HG03196 (cell line): ENCODE data around the gene SLC37A1.
"Not testable (repeated sequence)": the region's sequence is repeated elsewhere in the genome, so short reads cannot be mapped to it uniquely, and the experiment has no call there.

Source experiments
- ATAC-seq: cut with Tn5 transposase; IDR thresholded peaks from one replicate; pipeline ENCODE4 v1.9.1; 2021; ENCODE audit not compliant: unreplicated experiment

SLC37A1 gene

DNA sequence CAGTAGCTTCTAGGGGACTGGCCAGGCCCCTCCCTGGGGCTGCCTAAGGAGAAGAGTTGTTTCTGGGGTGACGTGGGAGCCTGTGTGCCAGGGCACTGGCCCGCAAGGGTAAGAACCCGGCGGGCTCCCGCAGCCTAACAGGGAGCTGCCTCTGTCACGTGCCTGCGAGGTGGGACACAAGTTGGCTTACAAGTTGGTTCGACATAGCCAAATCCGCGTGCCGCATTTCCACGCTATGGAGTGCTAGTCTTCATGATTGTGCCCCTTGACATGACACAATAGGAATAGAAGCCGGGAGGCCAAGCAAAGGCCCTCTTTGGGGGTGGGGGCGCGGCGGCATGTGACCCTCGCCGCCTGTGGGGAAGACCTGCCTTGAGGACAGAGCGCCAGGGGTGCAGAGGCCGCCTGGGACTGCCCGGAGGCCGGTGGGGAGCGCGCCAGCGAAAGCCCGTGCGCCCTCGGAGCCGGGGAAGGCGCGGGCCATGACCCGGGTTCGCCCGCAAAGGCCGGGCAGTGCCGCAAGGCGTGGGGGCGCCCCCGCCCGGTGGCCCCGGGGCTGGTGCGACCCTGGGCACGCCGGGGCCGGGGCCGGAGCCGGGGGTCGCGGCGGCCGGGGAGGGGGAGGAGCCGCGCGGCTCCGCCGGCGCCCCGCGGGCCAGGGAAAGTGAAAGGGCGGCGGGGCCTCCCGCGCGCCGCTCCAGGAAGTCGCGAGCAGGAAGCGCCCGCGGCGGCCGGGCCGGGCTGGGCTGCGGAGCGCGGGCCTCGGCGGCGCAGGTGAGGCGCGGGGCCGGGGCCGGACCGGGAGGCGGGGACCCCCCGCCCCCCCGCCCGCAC is at the start of gene SLC37A1:
Gene SLC37A1 (plus strand): TSS at position 702 of the 834 bp plus-strand sequence. CDS start 4,603 bp downstream, outside the sequence.
- peak; percentile 37 for ATAC-seq

DNA sequence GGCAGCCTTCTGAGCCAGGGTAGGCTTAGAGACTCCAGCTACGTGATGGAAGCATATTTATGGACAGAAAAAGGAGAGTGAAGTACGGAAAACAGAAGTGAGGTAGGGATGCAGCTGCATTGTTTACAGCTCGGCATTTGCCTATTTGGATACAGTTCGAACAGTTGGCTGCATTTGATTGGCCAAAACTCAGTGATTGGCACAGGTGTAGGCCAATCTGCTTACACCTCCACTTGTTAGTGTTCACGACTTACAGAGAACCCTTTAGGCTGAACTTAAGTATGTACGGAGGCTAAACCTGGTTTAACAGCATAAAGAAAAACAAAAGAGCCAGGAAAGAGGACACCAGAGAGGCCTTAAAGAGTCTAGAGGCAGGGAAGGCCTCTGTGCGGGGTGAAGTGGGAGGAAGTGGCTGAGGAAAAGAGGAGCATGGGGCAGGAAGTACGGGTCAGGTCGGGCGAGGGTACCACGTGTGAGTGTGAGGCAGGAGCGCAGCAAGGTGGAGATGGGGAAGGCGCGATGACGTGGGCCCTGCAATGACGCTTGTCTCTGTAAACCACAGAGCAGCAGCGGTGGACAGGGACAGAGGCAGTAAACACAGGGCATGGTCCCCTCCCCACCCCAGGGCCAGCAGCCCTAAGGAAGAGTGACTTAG is 49.7 kb upstream of the SLC37A1 start:
- ATAC-seq: no peak

DNA sequence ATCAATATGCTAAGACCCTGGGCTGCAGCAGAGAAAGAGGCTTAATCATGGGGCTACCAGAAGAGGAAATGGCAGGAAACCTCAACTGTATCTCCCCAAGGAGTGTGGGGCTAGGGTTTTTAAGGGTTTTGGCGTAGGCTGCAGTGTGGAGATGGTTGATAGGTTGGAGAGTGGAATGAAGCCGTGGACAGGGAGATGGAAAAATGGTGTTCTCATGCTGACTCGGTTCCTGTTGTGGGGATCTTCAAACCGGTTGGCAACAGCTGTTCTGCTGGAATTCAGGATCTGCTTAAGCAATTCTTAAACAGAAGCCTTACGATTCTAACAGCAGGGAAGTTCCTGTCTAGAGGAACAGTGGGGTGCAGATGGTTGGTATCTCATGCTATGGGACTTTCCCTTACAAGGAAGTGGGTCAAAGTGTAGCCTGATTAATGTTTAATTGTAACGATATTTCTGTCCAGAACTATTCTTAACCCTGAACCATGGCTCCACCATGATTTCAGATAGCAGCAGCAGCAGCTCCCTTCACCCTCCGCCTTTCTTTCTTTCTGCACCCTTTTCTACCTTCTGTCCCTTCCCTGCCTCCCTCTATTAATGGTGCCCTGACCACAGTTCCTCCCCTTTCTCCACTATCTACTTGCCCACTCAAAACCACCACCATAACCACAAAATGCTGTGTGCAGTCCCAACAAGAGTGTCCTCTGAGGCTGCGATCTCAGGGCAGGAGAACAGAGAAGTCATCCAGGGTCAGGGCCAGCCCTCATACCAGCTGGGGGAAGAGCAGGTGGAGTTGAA is 48.4 kb upstream of the SLC37A1 start:
- peak; percentile 33 for ATAC-seq

DNA sequence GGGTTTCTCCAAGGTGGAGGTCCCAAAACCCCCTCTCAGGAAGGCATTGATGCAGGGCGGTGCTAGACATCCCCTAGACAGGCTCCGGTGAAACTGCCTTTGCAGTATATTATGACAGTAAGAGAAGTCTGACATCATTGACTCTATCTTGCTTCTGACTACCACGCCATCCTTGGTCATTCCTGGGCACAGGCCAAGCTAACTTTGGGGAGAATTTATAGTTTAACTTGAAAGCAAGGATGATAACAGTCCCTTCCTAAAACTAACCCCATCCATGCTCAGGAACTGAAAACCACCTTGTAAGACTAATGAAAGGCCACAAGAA is 47.9 kb upstream of the SLC37A1 start:
- ATAC-seq: no peak

DNA sequence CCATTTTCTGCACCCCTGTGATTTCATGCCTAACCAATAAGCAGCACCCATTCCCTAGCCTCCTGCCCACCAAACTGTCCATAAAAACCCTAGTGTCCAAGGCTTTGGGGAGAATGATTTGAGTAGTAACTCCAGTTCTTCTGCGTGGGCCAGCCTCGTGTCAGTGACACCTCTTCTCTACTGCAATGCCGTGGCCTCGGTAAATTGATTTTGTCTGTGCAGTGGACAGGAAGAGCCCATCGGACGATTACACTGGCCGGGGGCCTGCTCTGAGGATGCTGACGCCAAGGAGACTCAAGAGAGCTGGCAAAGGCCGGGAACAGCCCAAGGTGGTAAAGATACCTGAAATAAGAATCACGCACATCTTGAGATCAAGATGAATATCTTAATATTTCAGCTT is 47.0 kb upstream of the SLC37A1 start:
- no peak for ATAC-seq

DNA sequence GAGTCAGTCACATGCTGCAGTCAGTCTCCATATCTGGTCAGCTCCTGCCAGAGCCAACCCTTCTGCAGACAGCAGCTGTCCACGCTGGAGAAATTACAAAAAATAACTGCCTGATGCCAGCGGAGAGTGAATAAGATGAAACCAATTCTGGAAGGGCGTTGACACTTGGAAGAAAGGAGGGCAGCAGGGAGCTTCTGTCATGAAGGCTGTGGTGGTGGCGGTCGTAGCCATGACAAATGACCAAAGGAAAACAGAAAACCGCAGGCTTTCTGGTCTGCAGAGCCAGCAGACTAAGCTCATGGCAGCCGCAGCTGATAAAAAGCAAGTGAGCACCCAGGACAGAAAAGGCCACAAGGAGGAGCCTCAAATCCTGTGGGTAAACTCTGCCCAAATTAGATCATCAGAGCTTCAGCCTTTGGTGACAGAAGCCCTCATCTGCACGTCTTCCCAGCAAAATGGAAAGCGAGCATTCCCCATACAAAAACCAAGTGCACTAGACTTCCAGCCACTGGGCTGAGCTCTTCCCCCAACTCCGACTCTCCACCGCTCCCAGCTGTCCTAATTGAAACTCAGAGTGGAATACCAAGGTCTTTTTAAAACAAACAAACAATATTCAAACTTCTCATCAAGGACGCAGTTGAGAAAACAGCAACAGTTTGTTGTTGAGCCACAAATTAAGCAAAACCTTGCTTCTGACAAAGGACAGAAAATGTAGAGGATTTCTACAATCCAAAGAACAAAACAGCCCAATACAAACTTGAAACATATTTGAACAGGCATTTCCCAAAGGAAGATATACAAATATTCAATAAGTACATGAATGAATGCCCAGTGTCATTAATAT is 46.3 kb upstream of the SLC37A1 start:
- ATAC-seq: no peak

DNA sequence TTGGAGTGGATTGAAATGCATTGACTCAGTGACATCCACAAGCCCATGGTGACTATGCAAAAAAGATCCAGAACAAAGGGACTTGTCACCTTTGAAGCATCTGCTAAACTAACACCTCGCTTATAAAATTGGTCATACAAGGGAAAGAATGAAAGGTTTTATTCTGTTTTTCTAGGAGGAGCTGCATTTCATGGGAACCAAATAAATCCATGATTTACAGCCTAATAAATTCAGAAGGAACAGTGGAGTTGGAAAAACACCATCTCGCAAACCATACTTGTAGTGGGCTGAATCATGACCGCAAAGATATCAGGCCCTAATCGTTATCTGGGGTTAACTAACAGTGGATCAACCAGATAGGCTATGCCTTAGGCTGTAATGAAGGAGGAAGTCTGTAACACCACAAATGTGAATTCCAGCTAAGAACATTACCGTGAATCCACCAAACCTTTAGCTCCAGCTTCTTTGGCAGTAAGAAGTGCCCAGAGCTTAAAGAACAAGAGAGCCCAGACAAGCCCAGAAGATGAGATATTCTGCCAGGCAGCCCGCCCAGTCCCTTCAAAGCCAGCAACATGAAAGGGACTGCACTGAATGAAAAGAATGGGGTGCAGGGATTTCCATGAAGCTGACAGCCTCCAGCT is 45.0 kb upstream of the SLC37A1 start:
- ATAC-seq: no peak

DNA sequence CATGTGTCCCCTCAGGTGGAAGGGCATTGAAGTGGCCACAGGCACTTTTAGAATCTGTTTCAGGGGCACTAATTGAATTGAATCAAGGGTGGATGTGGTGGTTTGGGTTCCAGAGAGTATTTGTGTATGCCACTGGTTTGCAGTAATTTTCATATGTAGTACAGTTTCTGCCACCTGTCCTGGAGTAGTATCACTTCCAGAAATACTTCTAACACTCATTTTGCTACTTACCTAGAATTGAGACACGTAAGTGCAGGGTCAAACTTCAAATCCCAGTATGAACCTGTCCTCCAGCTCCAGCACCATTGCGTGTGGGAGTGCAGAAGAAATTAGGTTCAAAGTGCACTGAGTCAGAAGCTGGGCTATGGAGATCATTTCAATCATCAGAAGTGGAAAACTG is 44.4 kb upstream of the SLC37A1 start:
- no peak for ATAC-seq

DNA sequence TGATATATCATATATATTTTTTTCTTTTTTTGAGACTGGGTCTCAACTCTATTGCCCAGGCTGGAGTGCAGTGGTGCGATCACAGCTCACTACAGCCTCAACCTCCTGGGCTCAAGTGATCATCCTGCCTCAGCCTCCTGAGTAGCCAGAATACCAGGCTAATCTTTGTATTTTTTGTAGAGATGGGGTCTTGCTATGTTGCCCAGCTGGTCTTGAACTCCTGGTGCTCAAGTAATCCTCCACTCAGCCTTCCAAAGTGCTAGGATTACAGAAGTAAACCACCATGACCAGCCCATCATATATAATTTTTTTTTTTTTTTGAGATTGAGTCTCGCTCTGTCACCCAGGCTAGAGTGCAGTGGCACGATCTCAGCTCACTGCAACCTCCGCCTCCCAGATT is 43.9 kb upstream of the SLC37A1 start:
- not testable (repeated sequence) for ATAC-seq

DNA sequence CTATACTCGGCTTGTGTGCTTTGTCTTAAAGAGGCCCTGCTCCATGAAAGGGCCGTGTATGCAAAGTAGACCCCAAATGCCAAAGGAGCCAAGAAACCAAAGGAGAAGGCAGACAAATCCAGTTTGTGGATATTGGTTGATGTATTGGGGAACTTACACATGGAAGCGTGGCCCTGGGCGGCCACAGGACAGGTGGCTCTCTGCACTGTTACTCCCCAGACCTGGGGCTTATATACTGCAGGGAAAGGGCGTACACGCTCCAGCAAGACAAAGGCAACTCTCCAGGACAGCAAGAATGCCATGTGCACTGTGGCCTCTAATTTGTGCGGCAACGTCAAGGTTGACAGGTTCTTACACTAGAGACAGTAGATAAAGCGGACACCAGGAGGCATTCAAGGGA is 42.4 kb upstream of the SLC37A1 start:
- ATAC-seq: no peak

DNA sequence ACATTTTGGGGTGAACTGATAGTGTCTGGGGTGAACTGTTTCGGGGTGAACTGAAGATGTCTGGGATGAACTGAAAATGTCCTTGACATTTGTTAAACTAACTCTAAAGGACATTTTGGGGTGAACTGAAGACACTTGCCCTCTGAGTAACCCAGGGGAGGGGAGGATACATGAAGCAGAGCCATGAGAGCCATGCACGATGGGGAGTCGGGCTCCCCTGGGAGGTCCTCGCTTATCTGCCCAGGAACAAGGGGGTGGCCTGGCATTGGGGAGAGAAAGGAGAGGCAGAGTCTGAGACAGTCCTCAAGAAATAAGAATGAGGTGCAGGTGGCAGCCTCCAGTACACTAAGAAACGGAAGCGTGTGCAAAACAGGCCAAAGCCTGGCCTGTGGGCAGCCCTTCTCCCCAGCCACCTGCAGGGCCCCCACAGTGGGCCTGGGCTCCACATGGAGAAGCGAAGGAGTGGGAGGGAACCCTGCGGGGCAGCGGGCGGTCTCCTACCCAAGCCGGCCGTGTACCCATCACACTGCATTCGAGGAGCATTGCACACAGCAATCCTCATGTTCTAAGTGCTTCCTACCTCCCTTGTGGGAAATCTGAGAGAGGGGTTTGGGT is 41.8 kb upstream of the SLC37A1 start:
- no peak for ATAC-seq

DNA sequence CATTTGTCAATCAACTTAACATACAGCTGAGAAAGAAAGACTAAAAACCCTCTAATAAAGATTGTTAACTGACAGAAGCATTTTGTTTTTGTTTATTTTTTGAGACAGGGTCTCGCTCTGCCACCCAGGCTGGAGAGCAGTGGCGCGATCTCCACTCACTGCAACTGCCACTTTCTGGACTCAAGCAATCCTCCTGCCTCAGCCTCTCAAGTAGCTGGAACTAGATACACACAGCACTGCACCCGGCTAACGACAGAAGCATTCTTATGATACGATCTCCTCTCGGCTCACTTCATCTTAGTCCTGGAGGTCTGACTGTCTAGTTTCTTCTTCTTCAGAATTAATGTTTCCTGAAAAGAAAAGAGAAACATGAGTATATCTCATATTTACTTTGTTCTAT is 41.1 kb upstream of the SLC37A1 start:
- no peak for ATAC-seq

DNA sequence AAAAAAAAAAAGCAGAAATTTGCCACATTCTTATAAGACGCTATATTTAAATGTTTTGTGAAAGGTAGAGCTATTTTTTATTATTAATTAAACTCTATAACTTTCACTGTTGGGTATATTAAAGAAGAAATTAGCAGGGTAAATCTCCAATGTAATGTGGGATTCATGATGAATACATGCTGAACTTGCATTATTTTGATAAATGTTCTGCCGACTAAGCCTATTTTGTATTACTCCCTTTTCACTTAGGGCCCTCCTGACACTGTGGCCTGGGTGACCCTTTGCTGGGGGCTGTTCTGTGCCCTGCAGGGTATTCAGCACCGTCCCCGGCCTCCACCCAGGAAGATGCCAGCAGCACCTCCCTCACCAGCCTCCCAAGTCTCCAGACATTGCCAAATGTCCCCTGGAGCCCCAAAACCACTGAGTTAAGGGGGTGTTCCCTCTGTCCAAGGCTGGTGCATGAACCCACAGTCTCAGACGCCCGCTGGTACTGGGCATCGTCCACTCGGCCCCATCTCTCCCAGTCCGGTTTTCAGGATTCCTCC is 40.1 kb upstream of the SLC37A1 start:
- ATAC-seq: no peak

DNA sequence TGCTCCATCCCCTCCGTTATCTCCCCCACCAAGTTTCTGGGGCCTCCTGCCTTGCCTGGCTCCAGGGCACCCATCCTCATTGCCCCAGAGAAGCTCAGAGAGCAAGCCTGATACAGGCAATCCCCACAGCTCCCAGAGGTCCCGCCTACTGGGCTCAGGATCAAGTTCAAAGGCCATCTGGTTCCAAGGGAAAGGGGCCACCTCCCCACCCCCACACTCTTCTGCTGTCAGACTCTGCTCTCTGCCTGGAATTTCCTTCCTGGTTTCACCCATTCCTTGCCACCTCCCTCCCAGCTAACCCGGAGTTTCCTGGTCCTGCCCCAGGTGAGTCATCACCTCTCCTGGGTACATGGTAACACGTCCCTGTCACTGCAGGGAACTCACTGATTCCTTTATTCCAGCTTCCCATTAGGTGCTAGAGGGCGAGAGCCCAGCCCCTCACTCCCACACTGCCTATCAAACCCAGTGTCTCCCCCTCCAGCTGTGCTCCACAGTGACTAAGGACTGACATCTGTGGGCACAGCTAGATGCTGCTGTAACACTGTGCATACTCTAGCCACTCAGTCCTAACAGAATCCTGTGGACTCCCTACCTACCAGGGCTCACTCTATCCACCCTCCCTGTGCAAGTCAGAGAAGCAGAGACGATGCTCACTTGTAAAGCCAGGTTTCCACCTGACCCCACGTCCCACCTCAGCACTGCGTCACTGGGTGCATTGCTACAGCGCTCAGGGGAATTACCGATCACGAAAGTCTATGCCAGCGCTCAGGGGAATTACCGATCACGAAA is 39.4 kb upstream of the SLC37A1 start:
- ATAC-seq: no peak

DNA sequence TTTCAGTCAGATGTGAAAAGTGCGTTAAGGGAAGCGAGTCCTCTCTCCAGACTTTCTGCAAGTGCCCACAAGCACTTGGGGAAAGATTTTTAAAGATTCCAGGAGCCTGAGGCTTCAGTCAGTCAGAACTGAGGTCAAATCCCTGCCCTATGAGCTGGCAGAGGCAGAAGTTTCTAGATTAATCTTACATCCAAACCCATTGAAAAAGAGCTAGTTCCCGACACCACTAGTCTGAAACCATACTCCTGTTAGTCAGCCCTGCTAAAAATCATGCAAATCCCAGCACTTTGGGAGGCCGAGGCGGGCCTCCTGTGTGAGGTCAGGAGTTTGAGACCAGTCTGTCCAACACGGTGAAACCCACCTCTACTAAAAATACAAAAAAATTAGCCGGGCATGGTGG is 38.6 kb upstream of the SLC37A1 start:
- ATAC-seq: no peak

DNA sequence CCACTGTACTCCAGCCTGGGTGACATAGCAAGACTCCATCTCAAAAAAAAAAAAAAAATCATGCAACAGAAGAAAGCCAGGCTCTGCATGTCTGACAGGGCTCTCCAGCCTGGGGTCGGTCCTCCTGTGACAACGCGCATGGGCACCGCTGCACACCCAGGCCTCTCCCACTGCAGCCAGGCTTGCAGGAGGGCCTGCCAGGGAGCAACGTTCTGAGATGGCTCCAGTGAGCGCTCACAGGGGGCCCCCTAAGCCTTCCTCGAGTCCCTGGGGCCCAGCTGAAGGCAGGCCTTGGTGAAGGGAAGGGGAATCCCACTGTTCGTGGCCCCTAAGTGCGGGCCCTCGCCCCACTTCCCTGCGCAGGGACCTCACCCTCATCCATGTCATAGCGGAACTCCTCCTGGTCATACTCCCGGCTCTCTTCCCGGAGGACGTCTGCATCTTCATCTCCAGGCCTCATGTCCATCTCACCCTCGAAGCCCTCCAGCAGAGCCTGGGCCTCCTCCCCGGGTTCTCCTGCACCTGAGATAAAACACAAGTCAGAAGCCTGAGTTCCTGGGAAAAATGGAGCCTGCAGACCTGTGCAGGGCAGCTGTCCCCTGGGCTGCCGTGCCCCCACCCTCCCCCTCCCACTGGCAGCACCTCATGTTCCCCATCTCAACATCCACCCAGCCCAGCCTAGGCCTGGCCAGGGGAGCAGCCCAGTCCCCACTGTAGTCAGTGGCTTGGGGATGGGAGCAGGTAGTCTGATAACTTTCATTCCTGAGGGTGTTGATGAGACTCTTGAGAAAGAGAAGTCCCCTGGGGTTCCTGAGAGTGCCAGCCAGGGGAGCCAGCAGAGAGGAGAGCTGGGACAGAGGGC is 37.9 kb upstream of the SLC37A1 start:
- ATAC-seq: no peak

DNA sequence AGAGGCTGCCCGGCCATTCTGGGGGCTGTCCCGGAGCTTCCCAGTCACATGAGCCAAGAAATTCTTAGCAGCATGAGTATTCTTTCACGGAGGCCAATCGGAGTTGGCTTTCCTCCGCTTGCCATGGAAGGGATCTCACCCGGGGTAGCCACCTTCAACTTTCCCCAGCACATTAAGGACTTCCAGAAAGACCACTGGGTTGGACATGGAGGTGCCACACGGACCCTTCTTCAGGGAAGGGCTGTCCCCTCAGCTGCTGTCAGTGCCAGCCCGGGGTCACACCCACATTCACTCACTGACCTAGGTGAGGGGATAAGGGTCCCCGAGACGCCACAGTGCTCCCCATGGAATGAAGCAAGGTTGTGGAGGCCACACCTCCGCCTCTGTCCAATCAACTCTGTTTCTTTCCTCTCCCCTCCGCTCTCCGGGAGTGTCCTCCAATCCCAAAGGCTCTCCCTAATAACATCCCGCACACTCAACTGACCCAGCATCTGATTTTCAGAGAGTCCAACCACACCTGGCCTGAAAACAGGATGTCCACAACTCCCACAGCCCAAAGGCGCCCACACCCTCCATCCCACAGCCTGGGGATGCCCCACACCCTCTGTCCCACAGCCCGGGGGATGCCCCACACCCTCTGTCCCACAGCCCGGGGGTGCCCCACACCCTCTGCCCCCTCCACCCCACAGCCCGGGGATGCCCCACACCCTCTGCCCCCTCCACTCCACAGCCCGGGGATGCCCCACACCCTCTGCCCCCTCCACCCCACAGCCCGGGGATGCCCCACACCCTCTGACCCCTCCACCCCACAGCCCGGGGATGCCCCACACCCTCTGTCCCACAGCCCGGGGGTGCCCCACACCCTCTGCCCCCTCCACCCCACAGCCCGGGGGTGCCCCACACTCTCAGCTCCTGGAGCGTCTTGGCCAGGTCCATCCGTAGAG is 37.0 kb upstream of the SLC37A1 start:
- no peak for ATAC-seq
